ENCODE measurements around the gene HILPDA. TPM values are rescaled to one million over a fixed set of nuclear protein-coding genes. Genes with fewer than 3 reads are reported as not detected.

Gene HILPDA
- total and polyA plus RNA-seq, 7 donors: 1.9 to 9.7 (median 4.1) TPM

DNA sequence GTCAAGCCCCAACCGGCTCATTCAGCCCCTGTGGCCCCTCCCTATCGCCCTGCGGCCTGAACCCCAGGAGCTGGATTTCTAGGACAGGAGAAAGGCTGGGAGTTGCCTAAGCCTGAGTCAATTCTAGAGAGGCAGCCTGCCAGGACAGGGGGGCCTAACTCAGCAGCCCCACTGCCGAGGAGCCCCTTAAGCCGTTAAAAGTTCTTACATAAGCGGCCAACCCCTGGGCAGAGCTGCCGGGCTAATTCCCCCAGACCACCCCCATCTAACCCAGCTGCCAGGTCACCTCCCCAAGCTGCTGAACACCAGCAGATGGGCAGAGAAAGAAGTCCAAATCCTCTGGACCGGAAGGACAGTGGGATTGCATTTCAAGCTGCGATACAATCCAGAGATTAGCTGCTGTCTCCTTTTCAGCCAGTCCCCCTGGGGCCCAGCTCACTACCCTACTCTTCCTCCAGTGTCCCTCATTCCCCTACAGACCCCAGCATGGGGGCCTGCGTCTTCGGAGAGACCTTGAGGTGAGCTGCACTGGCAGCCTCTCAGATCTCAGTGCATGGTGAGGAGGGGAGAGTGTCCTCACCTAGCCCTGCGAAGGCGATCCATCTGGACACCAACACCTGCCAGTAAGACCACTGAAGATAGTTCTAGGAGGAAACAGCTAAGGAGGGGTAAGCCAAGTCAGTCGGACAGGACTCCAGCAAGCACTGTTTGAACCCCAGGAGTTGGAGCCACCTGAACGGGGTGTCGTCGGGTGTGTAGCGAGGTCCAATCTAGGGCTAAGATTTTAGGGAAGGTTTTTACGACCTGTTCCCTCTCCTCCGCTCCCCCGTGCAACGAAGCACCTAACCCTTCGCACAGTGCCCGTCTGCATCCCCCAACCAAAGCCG lies 46.7 kb upstream of the HILPDA start:
- Histone ChIP-seq H3K27me3 (ENCODE audit: insufficient read depth in 3 of 3, low read length in 2 of 3) (peaks cover 0 to 4% (median 3%) of the 10 kb centered on the region in 3 donors), H3K27ac (peak overlapping the region; percentile 71), H3K36me3 (ENCODE audit: insufficient read depth in 1 of 2, low read depth in 1 of 2) (no peaks in the 10 kb centered on the region), H3K4me1 (peaks cover 13% of the 10 kb centered on the region), H3K9me3 (no peaks in the 10 kb centered on the region), H3K4me3 (peak overlapping the region; percentile 77)
- intact Hi-C loops (cut with DNase I): no loop called here
- no peak for ATAC-seq
- 25 to 33% (median 27%) methylated on average over 25 of the region's 25 CpGs for WGBS, 3 donors
- DNase-seq: no peak
- TF ChIP-seq, protein P1, sequence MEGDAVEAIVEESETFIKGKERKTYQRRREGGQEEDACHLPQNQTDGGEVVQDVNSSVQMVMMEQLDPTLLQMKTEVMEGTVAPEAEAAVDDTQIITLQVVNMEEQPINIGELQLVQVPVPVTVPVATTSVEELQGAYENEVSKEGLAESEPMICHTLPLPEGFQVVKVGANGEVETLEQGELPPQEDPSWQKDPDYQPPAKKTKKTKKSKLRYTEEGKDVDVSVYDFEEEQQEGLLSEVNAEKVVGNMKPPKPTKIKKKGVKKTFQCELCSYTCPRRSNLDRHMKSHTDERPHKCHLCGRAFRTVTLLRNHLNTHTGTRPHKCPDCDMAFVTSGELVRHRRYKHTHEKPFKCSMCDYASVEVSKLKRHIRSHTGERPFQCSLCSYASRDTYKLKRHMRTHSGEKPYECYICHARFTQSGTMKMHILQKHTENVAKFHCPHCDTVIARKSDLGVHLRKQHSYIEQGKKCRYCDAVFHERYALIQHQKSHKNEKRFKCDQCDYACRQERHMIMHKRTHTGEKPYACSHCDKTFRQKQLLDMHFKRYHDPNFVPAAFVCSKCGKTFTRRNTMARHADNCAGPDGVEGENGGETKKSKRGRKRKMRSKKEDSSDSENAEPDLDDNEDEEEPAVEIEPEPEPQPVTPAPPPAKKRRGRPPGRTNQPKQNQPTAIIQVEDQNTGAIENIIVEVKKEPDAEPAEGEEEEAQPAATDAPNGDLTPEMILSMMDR (IDR thresholded peaks at IDR 0.05): no peak

DNA sequence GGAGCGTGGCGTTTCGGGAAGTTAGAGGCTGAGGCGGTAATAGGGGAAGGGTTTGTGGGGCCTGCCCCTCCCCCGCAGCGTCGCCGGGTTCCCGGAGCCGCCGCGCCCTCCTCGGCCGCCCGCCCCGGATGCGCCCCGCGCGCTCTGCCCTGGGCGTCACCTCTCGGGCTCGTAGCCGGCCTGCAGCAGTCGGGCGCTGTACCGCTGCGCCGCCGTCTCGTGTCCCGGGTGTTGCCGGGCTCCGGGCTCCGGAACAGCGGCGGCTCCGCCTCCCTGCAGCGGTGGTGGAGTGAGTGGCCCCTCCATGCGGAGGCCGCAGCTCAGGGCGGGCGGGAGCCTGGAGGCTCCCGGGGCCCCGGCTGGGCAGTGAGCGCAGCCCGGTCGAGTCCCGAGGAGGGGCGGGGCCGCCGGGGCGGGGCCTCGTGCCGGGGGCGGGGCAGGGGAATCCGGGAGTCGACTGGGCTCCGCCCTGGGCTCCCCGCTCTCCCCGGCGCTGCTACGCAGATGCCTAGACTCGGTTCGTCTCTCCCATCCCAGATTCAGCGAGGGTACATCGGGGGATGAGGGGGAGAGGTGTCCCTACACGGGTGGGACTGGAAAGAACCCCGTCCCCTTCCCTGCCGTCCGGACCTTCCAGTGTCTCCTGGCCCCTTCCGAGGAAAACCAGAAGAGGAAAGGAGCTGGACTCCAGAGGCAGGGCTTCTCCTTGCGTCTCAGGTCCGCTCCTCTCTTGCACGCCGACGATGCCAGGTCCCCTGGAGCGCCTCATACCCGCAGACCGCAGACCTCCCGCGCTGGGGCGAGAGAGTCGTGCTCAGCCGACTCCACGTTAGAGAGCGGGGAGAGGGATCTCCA lies 45.9 kb upstream of the HILPDA start, which contains the start of gene IMPDH1:
Gene IMPDH1 (minus strand): TSS at position 387 of the 855 bp plus-strand sequence. CDS start 81 bp downstream, at position 306.
- ATAC-seq (peak; percentile 88 to 94 (median 90)), DNase-seq (peak; percentile 92 to 93)
- Histone ChIP-seq H3K9me3 (no peaks in the 10 kb centered on the region), H3K36me3 (ENCODE audit: insufficient read depth in 1 of 2, low read depth in 1 of 2) (no peaks in the 10 kb centered on the region), H3K4me1 (peaks cover 10% of the 10 kb centered on the region), H3K27ac (peak within 1 kb of the TSS; percentile 71), H3K27me3 (ENCODE audit: insufficient read depth in 3 of 3, low read length in 2 of 3) (peaks cover 0 to 4% (median 3%) of the 10 kb centered on the region in 3 donors), H3K4me3 (peak within 1 kb of the TSS; percentile 77)
- TF ChIP-seq, protein P1 (IDR thresholded peaks at IDR 0.05): no peak
- WGBS, 3 donors: 0 to 1% (median 1%) methylated on average over 61 to 87 of the region's 87 CpGs
- intact Hi-C loops (cut with DNase I): no loop called here

DNA sequence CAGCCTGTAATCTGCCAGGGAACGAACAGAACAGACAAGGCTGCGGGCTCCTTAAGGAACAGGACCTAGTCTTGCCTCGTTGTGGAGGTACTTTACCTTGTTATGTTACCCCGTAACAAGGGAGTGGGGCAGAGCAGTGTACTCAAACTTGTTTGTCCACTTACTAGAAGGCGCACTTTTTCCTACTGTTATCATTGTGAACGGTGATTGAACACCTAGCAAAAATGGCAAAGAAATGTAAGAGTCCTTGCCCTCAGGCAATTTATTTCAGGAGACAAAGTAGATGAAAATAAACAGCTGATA lies 45.3 kb upstream of the HILPDA start:
- TF ChIP-seq, protein P1 (IDR thresholded peaks at IDR 0.05): no peak
- H3K9me3 ChIP-seq: no peaks in the 10 kb centered on the region
- intact Hi-C loops (cut with DNase I): no loop called here
- H3K27ac ChIP-seq: peak overlapping the region; percentile 71
- peaks cover 0 to 1% (median under 1%) of the 10 kb centered on the region in 3 donors for H3K27me3 ChIP-seq (ENCODE audit: insufficient read depth in 3 of 3, low read length in 2 of 3)
- no peak for DNase-seq
- H3K4me1 ChIP-seq: peaks cover 7% of the 10 kb centered on the region
- H3K4me3 ChIP-seq: peak overlapping the region; percentile 77
- 5 to 9% (median 6%) methylated on average over 6 of the region's 6 CpGs for WGBS, 3 donors
- no peak for ATAC-seq
- H3K36me3 ChIP-seq (ENCODE audit: insufficient read depth in 1 of 2, low read depth in 1 of 2): no peaks in the 10 kb centered on the region

DNA sequence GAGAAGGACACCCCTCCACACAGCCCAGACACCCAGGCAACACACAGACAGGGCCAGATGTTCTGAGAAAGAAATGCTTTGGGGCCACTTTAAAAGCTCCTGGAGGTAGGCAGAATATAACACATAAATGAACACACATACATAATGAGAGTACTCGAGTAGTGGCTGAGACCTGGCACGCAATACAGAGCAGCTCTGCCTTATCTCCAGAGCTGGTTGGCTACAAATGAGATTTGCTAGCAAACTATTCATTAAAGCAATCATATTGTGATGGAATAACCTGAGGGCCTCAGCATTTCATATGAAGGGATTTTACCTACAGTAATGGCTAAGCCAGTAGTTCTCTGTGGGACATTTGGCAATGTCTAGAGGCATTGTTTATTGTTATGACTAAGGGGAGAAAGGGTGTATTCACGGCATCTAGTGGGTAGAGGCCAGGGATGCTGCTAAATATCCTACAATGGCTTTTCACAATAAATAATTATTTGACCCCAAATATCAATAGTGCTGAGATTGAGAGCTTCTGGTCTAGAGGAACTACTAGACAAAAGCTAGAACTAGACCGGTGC lies 40.4 kb upstream of the HILPDA start:
- Histone ChIP-seq H3K27ac (no peak overlapping the region), H3K36me3 (ENCODE audit: insufficient read depth in 1 of 2, low read depth in 1 of 2) (no peaks in the 10 kb centered on the region), H3K27me3 (ENCODE audit: insufficient read depth in 3 of 3, low read length in 2 of 3) (no peaks in the 10 kb centered on the region), H3K4me1 (peaks cover 6% of the 10 kb centered on the region), H3K4me3 (no peak overlapping the region), H3K9me3 (no peaks in the 10 kb centered on the region)
- intact Hi-C loops (cut with DNase I): no loop called here
- ATAC-seq (no peak), DNase-seq (no peak)
- WGBS, 3 donors: 70 to 78% (median 73%) methylated on average over 4 of the region's 4 CpGs
- TF ChIP-seq, protein P1 (IDR thresholded peaks at IDR 0.05): no peak

Data from psoas muscle (tissue), 8 donors.